Dermis blood vessel endothelial cell (primary cell): ENCODE data around the gene LCE2C. TPM values are rescaled to one million over a fixed set of nuclear protein-coding genes. Genes with fewer than 3 reads are reported as not detected.
"Not testable (repeated sequence)": the region's sequence is repeated elsewhere in the genome, so short reads cannot be mapped to it uniquely, and the experiment has no call there.

ENCODE experiments used
- DNase-seq: peaks from one replicate; pipeline ENCODE4 v3.0.0; 2010
- total RNA-seq: library from RNA; depleted of rRNA; stranded (reverse); fragments of >200 nt; gene quantifications from 2 replicates; pipeline ENCODE4 v1.2.3, GENCODE V29; 2014

LCE2C gene, protein sequence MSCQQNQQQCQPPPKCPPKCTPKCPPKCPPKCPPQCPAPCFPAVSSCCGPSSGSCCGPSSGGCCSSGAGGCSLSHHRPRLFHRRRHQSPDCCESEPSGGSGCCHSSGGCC
- not detected in 2 replicates for total RNA-seq

DNA sequence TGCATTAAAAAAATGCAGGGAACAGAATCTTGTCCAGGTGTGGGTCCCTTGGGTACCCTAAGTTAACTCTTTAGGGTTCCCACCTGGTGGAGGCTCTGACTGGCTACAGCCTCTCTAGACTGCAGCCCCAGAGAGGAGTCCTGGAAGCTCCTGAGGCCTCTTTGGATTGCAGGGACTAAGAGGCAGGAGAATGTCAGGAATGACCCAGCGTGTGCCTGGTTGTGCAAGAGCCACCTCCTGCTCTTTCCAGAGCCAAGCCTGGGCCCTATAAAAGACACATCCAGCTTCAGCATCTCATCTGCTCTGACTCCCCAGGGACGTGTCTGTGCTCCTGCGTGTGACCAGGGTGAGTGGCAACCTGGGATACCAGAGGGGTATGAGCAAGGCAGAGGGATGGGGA, at the start of gene LCE2C:
TSS of gene LCE2C (plus strand) at position 297 of the 400 bp plus-strand sequence. CDS start 737 bp downstream, outside the sequence.
- not testable (repeated sequence) for DNase-seq

DNA sequence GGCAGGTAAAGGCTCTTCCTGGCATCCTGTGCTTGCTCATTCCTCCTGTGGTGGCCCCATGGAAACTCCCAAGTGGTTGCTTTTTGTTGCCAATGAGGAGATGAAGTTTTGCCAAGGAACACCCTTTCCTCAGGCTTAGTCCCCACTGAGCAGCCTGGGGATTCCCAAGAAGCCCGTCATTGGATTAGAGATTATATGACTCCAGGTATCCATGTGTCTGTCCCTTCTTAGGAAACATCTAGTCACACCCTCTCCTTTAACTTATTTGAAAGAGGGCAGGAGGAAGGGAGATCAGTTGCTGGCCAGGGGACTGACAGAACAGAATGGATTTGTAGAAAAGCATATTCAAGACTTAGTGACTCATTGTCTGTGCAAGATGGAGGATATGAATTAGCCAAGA, 48.3 kb upstream of the LCE2C start:
- DNase-seq: no peak

DNA sequence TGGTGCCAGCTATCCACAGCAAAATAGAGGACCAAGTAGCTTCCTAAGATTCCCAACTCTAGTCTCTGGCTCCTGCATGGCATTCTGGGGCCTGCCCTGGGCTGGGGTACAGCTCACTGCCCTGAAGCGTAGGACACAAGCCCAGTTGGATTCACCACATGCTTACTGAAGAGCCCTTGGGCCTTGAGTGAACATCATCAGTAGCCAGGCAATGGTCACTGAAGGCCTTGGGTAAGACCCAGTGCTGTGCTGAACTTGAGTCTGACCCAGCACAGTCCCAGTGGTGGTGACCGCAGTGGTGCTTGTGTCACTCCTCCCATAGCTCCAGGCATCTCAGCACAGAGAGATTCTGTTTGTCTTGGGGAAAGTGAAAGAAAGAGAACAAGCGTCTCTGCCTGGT, 44.5 kb upstream of the LCE2C start:
- DNase-seq: no peak

DNA sequence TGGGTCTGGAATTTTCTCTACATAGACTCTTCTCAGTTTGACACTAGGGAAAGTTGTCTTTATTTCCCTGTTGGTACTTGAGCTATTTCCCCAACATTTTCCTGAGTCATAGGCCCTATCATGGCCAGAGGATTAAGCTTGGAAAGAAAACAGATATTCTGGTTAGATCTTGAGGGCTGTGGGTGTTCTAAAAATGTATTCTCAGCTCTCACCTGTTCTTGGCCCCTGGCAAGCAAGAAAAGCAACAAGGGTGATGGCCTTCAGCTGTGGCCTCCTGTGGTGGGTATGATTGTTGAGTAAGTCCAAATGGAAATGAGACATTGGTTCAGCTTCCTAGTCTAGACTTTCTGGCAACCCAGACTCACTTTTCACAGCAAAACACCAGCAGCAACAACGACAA, 34.7 kb upstream of the LCE2C start:
- no peak for DNase-seq

DNA sequence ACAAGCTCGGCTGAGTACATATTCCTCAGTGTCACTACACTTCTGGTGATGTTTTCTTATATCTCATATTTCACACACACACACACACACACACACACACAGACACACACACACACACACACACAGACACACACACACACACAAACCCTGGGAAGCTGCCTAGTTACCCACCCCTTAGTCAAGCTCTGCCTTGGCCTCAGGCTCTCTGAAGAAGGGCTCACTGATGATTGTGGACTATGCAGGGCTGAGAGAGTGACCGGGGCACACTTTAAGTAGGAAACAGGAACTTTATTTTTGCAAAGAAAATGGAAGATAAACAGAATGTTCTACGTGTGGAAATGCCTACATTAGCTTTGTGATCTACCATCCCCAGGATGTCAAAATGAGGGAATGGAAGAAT, 31.1 kb upstream of the LCE2C start:
- DNase-seq: no peak

DNA sequence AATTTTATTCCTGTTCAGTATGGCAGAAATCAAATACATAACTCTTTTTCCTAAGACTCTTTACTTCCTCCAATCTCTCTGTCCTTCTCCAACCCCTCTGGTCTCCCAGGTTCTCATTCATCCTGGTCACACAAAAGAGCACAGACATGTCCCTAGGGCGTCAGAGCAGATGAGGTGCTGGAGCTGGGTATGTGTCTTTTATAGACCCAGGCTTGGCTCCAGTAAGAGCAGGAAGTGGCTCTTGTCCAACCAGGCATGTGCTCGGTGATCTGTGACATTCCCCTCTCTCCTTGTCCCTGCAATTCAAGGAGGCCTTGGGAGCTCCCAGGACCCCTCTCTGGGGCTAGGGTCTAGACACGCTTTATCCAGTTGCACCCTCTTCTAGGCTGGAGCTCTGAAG, 29.9 kb upstream of the LCE2C start:
- DNase-seq: no peak

DNA sequence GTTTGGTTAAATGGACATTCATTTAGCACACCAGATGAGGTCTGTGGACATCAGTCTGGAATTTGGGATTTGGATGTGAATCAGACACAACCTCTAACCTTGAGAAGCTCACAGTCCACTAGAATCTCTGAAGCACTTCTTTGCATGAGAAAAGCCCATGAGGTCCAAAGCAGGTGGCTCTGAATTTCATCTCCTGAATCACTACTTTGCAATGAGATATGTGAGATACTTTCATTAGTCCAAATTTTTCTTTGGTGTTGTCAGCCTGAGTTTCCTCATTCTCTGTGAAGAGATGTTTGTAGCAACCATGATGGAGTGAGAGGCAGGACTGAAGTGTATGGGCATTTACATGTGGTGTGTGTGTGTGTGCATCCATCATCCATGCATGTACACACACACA, 28.4 kb upstream of the LCE2C start:
- no peak for DNase-seq

DNA sequence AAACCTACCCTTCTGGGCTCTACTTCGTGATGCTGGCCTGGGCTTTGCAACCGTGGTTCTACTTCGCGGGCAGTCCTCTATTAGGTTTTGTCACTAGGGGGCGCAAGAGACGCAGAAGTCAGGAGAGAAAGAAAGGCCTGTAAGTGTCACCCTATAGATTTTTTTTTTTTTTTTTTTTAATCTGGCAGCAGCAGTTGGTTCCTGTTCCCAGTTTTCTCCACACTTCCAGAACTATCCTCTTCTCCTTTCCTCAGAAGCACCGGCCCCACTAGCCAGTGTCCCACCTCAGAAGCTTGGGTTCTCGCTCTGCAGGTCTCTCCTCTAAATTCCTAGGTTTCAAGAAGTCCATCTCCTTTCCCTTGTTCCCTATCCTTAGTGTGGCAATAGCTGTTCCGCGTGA, 21.0 kb upstream of the LCE2C start:
- peak; percentile 72 for DNase-seq

DNA sequence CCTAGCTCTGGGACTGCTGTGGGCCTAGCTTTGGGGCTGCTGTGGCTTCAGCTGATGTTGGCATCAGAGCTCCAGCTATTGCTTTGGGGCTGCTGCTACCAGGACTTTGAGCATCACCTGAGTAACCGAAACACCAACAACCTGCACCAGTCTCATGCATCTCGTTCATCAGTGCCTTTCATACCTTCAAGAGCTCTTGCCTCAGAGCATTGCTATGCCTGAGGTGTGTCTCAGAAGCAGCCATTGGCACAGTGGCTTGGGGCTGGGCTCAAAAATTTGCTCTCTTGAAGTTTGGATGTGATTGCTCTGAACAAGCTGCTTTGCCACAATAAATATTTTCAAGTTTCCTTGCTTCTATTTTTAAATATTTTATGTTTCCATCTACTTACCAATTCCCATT, 18.6 kb upstream of the LCE2C start:
- no peak for DNase-seq

DNA sequence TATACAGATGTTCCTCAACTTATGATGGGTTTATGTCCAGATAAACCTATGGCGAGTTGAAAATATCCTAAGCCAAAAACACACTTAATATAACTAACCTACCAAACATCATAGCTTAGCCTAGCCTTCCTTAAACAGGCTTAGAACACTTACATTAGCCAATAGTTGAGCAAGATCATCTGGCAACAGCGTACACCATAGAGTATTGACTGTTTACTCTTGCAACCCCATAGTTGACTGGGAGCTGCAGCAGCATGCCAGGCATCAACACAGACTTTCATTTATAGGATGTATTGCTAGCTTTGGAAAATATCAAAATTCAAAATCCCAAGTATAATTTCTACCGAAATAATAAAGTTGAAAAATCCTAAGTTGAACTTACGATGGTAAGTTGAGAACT, 17.4 kb upstream of the LCE2C start:
- DNase-seq: no peak

DNA sequence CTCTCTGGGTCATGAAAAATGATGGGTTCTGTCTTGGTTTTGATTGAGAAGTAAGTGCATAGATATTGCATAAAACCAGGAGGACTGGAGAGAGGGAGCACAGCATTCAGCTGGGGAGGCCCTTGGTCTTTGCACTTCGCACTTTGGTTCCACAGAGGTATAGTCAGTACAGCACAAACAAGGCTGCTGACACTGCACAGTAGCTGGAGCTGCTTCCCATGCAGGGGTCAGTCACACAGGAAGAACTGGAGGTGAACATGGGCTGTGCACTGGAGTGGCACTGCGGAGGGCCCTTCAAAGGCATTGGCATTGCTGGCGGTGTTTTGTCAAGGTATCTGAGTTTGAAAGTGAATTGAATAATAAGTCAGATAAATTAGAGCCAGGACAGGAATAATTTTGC, 16.4 kb upstream of the LCE2C start:
- DNase-seq: no peak

DNA sequence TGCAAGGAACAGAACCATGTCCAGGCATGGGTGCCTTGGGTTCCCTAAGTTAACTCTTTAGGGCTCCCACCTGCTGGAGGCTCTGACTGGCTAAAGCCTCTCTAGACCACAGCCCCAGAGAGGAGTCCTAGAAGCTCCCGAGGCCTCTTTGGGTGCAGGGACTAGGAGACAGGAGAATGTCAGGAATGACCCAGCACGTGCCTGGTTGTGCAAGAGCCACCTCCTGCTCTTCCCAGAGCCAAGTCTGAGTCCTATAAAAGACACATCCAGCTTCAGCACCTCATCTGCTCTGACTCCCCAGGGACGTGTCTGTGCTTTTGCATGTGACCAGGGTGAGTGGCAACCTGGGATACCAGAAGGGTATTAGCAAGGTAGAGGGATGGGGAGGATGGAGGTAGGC, 12.0 kb upstream of the LCE2C start, which contains the start of gene LCE2D:
TSS of gene LCE2D (plus strand) at position 283 of the 400 bp plus-strand sequence. CDS start 726 bp downstream, outside the sequence.
- DNase-seq: no peak

DNA sequence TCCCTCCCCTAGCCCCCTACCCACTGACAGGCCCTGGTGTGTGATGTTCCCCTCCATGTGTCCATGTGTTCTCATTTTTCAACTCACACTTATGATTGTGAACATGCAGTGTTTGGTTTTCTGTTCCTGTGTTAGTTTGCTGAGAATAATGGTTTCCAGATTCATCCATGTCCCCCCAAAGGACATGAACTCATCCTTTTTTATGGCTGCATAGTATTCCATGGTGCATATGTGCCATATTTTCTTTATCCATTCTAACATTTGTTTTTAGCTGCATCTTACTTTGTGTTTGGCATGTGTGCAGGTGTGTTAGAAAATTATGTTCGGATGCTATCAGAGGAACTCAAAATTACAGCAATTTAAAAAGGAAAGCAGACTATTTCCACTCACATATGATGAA, 8.9 kb upstream of the LCE2C start:
- DNase-seq: not testable (repeated sequence)

DNA sequence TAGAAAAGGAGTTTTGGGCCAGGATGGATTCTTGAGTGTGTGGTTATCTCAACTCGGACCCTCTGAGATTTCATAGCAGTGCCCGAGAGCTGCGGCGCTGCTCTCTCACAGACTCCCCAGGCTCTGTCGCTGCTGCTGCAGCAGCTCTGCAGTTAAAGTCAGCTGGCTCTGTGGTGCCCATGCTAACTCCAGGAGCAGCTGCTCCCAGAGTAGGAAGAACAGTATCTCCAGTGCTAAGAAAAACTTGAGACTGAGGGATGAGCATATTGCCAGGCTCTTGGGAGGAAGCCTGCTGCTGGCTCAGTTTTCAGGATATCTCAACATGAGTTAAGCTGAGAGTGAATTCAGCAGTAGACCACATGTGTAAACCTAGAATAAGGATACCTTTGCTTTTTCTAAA, 7.4 kb upstream of the LCE2C start:
- DNase-seq: no peak

DNA sequence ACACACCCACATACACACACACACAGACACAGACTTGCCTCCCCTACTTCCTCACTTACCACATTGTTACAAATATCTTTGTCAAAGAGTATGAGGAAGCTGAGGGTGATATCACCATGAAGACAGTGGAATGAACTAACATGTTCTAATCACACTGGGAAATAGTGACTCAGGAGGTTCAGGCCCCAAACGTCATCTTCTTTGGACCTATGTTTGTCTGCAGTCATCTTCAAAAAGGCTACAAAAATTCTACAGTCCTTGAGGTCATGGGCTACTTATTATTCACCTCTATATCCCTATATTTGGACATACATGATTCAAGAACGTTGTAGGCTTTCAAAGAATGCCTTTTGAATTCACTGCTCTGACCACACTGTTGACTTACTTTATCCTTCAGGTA, 2.1 kb upstream of the LCE2C start:
- no peak for DNase-seq

DNA sequence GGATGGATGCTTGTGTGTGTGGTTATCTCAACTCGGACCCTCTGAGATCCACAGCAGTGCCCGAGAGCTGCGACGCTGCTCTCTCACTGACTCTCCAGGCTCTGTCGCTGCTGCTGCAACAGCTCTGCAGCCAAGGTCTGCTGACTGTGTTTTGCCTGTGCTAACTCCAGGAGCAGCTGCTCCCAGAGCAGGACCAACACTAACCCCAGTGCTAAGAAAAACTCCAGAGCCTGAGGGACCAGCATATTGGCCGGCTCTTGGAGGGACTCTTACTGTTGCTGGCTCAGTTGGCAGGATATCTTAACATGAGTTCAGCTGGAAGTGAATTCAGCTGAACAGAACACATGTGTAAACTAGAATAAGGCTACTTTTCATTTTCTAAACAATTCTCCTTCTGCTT, 4.4 kb downstream of the LCE2C start:
- DNase-seq: no peak

DNA sequence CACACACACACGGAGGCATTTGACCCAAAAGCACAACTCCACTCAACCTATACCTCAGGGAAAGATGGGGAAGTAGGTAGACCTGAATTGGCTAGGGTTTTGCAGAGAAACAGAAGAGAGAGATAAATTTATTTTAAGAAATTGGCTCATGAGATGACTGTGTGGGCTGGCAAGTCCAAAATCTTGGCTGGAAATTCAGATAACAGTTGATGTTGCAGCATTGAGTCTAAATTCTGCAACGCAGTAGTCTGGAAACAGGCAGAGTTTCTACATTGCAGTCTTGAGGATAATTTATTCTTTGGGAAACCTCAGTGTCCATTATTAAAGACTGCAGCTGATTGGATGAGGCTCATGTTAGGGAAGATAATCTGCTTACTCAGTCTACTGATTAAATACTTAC, 6.5 kb downstream of the LCE2C start:
- no peak for DNase-seq

DNA sequence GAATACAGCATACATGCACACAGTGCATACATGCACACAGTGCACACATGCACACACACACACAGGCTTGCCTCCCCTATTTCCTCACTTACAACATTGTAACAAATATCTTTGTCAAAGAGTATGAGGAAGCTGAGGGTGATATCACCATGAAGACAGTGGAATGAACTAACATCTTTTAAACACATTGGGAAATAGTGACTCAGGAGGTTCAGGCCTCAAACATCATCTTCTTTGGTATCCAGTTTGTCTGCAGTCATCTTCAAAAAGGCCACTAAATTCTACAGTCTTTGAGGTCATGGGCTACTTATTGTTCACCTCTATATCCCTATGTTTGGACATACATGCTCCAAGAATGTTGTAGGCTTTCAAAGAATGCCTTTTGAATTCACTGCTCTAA, 8.8 kb downstream of the LCE2C start:
- DNase-seq: no peak

DNA sequence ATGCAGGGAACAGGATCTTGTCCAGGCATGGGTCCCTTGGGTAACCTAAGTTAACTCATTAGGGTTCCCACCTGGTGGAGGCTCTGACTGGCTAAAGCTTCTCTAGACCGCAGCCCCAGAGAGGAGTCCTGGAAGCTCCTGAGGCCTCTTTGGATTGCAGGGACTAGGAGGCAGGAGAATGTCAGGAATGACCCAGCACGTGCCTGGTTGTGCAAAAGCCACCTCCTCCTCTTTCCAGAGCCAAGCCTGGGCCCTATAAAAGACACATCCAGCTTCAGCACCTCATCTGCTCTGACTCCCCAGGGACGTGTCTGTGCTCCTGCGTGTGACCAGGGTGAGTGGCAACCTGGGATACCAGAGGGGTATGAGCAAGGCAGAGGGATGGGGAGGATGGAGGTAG, 10.7 kb downstream of the LCE2C start, which contains the start of gene LCE2B:
TSS of gene LCE2B (plus strand) at position 301 of the 400 bp plus-strand sequence. CDS start 721 bp downstream, outside the sequence.
- DNase-seq: not testable (repeated sequence)

DNA sequence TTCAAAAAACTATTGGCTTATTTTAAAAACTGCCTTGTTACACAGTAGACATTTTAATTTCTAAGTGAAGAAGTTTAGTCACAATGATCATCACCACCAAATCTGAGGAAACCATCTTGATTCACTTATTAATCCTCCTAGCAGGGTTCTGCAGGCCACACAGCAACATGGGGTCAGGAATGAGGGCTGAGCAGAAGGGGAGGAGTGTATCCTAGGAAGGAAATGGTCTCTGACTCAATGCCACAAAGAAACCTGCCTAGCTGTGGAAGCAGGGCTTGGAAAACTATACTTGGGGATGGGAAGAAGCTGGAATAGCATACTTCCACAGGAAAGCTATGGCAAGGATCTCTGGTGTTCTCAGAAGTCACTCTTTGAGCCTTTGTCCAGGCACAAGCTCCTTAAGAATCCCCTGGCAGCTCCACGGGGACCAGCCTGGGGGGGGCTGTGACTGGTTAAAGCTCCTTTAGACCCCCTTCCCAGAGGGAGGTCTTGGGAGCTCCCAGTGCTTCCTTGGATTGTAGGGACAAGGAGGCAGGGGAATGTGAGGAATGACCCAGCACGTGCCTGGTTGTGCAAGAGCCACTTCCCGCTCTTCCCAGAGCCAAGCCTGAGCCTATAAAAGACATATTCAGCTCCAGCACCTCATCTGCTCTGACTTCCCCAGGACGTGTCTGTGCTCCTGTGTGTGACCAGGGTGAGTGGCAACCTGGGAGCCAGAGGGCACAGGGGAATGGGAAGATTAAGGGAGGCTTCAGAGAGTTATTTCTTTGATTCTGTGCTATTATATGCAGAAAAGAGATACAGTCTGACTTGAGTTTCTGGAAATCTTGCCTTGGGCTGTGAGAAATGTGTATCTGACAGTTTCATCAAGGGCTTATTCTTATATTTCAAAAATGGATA, 22.9 kb downstream of the LCE2C start, which contains the start of gene LCE2A:
TSS of gene LCE2A (plus strand) at position 645 of the 900 bp plus-strand sequence. CDS start 557 bp downstream, outside the sequence.
- DNase-seq: no peak

DNA sequence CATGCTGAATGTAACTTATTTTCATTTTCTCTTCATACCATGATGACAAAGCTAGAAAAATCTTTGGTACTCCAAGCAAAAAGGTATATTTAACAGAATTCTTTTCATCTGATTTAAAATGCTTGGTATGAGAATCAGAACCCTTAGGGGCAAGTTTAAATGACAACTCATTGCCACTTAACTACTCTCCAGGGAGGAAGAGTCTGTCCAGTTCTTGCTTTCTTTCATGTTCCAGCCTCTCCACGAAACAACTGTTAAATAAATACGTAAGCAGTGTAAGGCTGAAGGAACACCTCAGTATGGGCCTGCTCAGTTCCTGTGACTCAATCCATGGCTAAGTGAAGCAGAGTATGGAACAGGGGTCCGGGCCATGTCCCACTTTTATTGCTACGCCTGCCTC, 24.7 kb downstream of the LCE2C start:
- no peak for DNase-seq

DNA sequence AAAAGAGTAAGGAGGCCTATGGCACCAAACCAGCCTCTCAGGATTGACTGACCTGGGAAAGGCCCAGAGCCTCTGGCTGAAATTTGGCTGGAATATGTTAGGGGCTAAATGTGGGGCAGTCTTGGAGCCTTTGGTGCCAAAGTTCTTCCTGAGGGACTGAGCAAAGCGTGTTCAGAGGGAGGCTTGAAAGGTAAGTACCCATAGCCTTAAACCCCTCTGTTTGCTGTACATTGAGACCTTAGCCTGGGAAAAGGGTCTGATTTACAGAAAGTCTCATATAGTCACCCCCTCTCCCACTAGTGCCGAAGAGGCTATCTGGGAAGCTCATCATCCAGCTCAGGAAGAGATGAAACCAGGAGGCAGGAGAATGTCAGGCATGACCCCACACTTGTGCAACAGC, 32.8 kb downstream of the LCE2C start, which contains the start of gene LCE4A:
TSS of gene LCE4A (plus strand) at position 301 of the 400 bp plus-strand sequence. CDS start 916 bp downstream, outside the sequence.
- no peak for DNase-seq

DNA sequence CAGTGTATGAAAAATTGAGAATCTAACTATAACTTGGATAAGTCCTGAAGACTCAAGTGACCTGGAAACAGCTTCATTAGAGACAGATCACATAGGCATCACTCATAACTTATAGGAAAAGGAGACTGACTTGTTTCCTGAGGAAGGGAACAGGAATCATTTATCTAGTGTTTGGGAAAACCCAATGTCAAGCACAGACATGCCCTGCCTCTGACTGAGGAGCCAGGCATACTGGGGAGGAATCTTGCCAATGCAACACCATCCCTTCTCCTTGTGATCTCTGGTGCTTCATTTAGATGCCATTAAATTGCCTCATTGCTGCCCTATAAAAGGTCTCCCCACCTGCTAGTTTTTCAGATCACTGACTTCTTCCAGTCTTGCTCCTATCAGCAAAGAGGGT, 43.2 kb downstream of the LCE2C start:
- DNase-seq: no peak

DNA sequence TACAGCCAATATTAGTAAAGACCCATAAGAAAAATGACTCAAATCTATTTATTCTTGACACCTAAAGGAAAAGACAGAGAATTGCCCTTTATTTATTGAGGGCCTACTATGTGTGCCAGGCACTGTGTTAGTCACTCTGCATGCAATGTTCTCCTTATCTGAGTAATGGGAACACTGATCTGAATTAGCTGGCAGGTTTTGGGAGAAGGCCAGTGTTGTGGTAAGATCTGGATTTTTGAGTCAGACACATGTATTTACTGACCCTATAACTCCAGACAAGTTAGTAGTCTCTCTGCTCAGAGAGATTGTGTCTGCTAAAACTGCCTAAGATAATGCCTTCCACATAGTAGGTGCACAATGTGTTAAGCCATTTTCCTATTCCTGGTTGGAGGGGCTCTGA, 50.2 kb downstream of the LCE2C start:
- no peak for DNase-seq
